Keratinocyte (primary cell): ENCODE data around the gene GIMAP6. TPM values are rescaled to one million over a fixed set of nuclear protein-coding genes. Genes with fewer than 3 reads are reported as not detected.
"Not testable (repeated sequence)": the region's sequence is repeated elsewhere in the genome, so short reads cannot be mapped to it uniquely, and the experiment has no call there.

Source experiments
- DNase-seq: peaks from one replicate; pipeline ENCODE4 v3.0.0-alpha.2; 2011; ENCODE audit warnings: low read depth, missing footprints, low spot score
- FAIRE-seq: peaks from 2 replicates; lab custom pipeline; 2011; peaks lifted over from hg19 to GRCh38; lab: Jason Lieb, UNC
- H2AFZ ChIP-seq: 2 replicates; pipeline ENCODE4 v1.6.0; 2012; ENCODE audit warnings: low read length, control low read depth, inconsistent platforms; ENCODE audit not compliant: control insufficient read depth
- H3K27ac ChIP-seq: 2 replicates; pipeline ENCODE4 v1.5.1; 2011; ENCODE audit warnings: low read length; ENCODE audit not compliant: control insufficient read depth, insufficient read depth
- H3K27me3 ChIP-seq: 3 replicates; pipeline ENCODE4 v1.6.0; 2011; ENCODE audit warnings: low read length; ENCODE audit not compliant: control insufficient read depth, insufficient read depth; ENCODE audit errors: extremely low read depth
- H3K36me3 ChIP-seq, 2 experiments: 2 replicates in 1 of 2; 3 replicates in 1 of 2; pipeline ENCODE4 v1.5.1; 2011; ENCODE audit warnings: low read length in 2 of 2, mild to moderate bottlenecking in 1 of 2; ENCODE audit not compliant: control insufficient read depth in 2 of 2, insufficient read depth in 2 of 2; ENCODE audit errors: extremely low read depth in 1 of 2
- H3K4me1 ChIP-seq: 3 replicates; pipeline ENCODE4 v1.5.1; 2011; ENCODE audit warnings: low read length; ENCODE audit not compliant: control insufficient read depth, insufficient read depth; ENCODE audit errors: extremely low read depth
- H3K4me2 ChIP-seq: 3 replicates; pipeline ENCODE4 v1.6.0; 2011; ENCODE audit warnings: low read depth, low read length; ENCODE audit not compliant: control insufficient read depth, insufficient read depth; ENCODE audit errors: extremely low read depth
- H3K4me3 ChIP-seq, 3 experiments: fragments of 200-600 bp in 1 of 3; sonication (generic) in 1 of 3; 2 replicates in 2 of 3; 3 replicates in 1 of 3; pipeline ENCODE4 v1.5.1; 2011 to 2016; ENCODE audit warnings: low read length in 3 of 3, mild to moderate bottlenecking in 3 of 3, control low read depth in 2 of 3, inconsistent platforms in 1 of 3, low read depth in 1 of 3, mixed read lengths in 1 of 3, mixed run types in 1 of 3, moderate library complexity in 1 of 3; ENCODE audit not compliant: control insufficient read depth in 2 of 3, insufficient read depth in 2 of 3; ENCODE audit errors: extremely low read depth in 1 of 3
- H3K79me2 ChIP-seq: 2 replicates; pipeline ENCODE4 v1.6.0; 2012; ENCODE audit warnings: low read length; ENCODE audit not compliant: control insufficient read depth, insufficient read depth
- H3K9ac ChIP-seq: 3 replicates; pipeline ENCODE4 v1.6.0; 2011; ENCODE audit warnings: low read length; ENCODE audit not compliant: control insufficient read depth, insufficient read depth; ENCODE audit errors: extremely low read depth
- H3K9me1 ChIP-seq: 3 replicates; pipeline ENCODE4 v1.6.0; 2011; ENCODE audit warnings: low read length; ENCODE audit not compliant: control insufficient read depth, insufficient read depth; ENCODE audit errors: extremely low read depth
- H3K9me3 ChIP-seq: 2 replicates; pipeline ENCODE4 v1.5.1; 2012; ENCODE audit warnings: low read depth, low read length; ENCODE audit not compliant: control insufficient read depth
- H4K20me1 ChIP-seq: 3 replicates; pipeline ENCODE4 v1.6.0; 2011; ENCODE audit warnings: low read length; ENCODE audit not compliant: control insufficient read depth, insufficient read depth; ENCODE audit errors: extremely low read depth
- EZH2 ChIP-seq: IDR thresholded peaks from one replicate; pipeline ENCODE4 v1.6.1; 2012; ENCODE audit warnings: inconsistent platforms, mild to moderate bottlenecking, low read length, moderate library complexity
- dilution Hi-C: fragments of 300-500 bp; cut with MboI; formaldehyde crosslinking; loops from one replicate; pipeline ENCODE4 v1.7.0; 2020; ENCODE audit warnings: low sequenced_read_pairs; ENCODE audit not compliant: extremely low pct_ligation_motif_present
- polyA plus RNA-seq, 5 experiments: library from polyadenylated mRNA; depleted of rRNA in 3 of 5; stranded (reverse) in 3 of 5; stranded (forward) in 1 of 5; unstranded in 1 of 5; fragments of >200 nt; gene quantifications; 1 replicate in 1 of 5; 2 replicates in 3 of 5; 3 replicates in 1 of 5; pipeline versions ENCODE4 v1.2.1 to v1.2.3, GENCODE V29; 2011 to 2012; ENCODE audit warnings: missing spikeins in 2 of 5, low read depth in 1 of 5, low replicate concordance in 1 of 5
- TF ChIP-seq, protein P1 (sequence below), 3 experiments: IDR thresholded peaks in 1 of 3; conservative IDR thresholded peaks in 1 of 3; optimal IDR thresholded peaks in 1 of 3; 2 replicates in 2 of 3; 3 replicates in 1 of 3; pipeline versions ENCODE3 to v1.5.1; 2011; ENCODE audit warnings: low read length in 3 of 3, mild to moderate bottlenecking in 3 of 3, moderate library complexity in 2 of 3, control low read depth in 1 of 3, inconsistent platforms in 1 of 3; ENCODE audit not compliant: insufficient read depth in 2 of 3; ENCODE audit errors: extremely low read depth in 1 of 3

Gene GIMAP6
- polyA plus RNA-seq, 1 donor (not counting 4 experiments of a cell fraction or from before 2014, with no cell fraction given), result 0.16 TPM

DNA sequence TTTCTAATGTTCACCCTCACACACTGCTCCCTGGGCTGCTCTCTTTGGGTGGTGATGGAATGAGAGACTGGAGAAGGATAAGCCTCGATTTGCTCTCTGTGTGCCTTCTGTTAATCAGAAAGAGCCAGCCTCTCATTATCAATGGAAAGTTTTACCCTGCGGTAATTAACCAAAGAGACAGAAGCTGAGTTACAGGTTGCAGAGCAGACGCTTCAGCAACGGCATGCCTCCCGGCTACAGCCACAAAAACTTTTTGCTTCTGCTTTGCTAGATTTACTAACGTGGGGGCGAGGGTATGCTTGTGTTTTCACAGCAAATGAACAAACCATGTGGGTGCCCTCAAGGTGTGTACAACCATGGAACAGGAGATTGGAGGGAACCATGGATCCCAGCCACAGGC is 47.0 kb downstream of the GIMAP6 start:
- no peaks in the 10 kb centered on the region for H3K27me3 ChIP-seq
- no peak overlapping the region for H2AFZ ChIP-seq
- TF ChIP-seq EZH2, result no peak
- TF ChIP-seq, protein P1, sequence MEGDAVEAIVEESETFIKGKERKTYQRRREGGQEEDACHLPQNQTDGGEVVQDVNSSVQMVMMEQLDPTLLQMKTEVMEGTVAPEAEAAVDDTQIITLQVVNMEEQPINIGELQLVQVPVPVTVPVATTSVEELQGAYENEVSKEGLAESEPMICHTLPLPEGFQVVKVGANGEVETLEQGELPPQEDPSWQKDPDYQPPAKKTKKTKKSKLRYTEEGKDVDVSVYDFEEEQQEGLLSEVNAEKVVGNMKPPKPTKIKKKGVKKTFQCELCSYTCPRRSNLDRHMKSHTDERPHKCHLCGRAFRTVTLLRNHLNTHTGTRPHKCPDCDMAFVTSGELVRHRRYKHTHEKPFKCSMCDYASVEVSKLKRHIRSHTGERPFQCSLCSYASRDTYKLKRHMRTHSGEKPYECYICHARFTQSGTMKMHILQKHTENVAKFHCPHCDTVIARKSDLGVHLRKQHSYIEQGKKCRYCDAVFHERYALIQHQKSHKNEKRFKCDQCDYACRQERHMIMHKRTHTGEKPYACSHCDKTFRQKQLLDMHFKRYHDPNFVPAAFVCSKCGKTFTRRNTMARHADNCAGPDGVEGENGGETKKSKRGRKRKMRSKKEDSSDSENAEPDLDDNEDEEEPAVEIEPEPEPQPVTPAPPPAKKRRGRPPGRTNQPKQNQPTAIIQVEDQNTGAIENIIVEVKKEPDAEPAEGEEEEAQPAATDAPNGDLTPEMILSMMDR (optimal IDR thresholded peaks at IDR 0.05 in 1 of 3, IDR thresholded peaks at IDR 0.05 in 1 of 3, conservative IDR thresholded peaks at IDR 0.05 in 1 of 3; ENCODE audit: extremely low read depth in 1 of 3, insufficient read depth in 2 of 3, low read length in 3 of 3), result no peak
- H3K36me3 ChIP-seq, result no peaks in the 10 kb centered on the region
- H3K79me2 ChIP-seq, result no peaks in the 10 kb centered on the region
- no peak overlapping the region for H3K4me3 ChIP-seq
- DNase-seq (no peak), FAIRE-seq (no peak)
- H3K4me1 ChIP-seq, result no peaks in the 10 kb centered on the region
- dilution Hi-C loops, result no loop called here
- no peak overlapping the region for H3K27ac ChIP-seq
- no peaks in the 10 kb centered on the region for H4K20me1 ChIP-seq
- H3K9me3 ChIP-seq, result no peaks in the 10 kb centered on the region
- no peak overlapping the region for H3K9ac ChIP-seq
- no peaks in the 10 kb centered on the region for H3K9me1 ChIP-seq
- no peak overlapping the region for H3K4me2 ChIP-seq

DNA sequence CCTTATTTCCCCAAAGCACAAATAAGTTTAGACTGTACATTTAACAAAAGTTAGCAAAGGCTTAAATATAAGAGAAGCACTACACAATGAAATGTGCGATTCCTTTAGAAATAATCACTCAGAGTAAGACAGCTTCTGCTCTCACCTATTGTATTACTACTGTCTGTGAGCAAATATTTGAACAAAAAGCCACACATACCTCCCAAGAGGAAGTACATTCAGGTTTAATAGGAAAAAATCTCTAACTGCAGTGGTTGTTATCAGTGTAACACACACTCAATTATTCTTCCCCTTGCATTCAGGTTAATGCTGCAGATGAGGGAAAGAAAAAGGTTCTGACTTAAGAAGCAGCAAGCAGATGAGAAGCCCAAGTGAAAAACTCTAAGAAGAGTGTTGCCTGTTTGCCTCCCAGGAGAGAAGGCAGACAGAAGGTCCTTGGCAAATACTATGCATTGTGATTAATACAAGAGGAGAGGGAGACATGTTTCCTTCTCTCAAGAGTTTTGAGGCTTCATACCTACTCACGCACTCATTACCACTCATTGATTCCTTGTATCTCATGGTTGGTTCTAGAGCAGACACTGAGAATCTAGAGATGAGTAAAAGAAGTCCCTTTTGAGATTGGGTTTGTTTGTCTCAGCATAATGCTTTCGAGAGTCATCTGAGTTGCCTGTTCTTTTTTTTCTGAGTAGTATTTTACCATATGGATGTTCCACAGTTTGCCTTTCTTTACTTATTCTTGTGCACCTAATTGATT is 51.4 kb downstream of the GIMAP6 start:
- H3K9ac ChIP-seq, result no peak overlapping the region
- no peaks in the 10 kb centered on the region for H4K20me1 ChIP-seq
- no peak overlapping the region for H3K27ac ChIP-seq
- no peak overlapping the region for H3K4me3 ChIP-seq
- FAIRE-seq (no peak), DNase-seq (no peak)
- dilution Hi-C loops, result no loop called here
- no peak for TF ChIP-seq EZH2
- TF ChIP-seq, protein P1 (optimal IDR thresholded peaks at IDR 0.05 in 1 of 3, IDR thresholded peaks at IDR 0.05 in 1 of 3, conservative IDR thresholded peaks at IDR 0.05 in 1 of 3; ENCODE audit: extremely low read depth in 1 of 3, insufficient read depth in 2 of 3, low read length in 3 of 3), result no peak
- no peak overlapping the region for H2AFZ ChIP-seq
- no peaks in the 10 kb centered on the region for H3K4me1 ChIP-seq
- H3K9me1 ChIP-seq, result no peaks in the 10 kb centered on the region
- H3K9me3 ChIP-seq, result no peaks in the 10 kb centered on the region
- H3K36me3 ChIP-seq, result no peaks in the 10 kb centered on the region
- no peaks in the 10 kb centered on the region for H3K79me2 ChIP-seq
- no peak overlapping the region for H3K4me2 ChIP-seq
- H3K27me3 ChIP-seq, result no peaks in the 10 kb centered on the region

DNA sequence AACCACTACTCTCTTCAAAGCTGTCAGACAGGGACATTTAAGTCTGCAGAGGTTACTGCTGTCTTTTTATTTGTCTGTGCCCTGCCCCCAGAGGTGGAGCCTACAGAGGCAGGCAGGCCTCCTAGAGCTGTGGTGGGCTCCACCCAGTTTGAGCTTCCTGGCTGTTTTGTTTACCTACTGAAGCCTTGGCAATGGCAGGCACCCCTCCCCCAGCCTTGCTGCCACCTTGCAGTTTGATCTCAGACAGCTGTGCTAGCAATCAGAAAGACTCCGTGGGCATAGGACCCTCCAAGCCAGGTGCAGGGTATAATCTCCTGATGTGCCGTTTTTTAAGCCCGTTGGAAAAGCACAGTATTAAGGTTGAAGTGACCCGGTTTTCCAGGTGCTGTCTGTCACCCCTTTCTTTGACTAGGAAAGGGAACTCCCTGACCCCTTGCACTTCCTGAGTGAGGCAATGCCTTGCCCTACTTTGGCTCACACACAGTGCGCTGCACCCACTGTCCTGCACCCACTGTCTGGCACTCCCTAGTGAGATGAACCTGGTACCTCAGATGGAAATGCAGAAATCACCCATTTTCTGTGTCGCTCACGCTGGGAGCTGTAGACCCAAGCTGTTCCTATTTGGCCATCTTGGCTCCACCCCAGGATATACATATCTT is 52.1 kb downstream of the GIMAP6 start:
- H4K20me1 ChIP-seq, H3K9me1 ChIP-seq, H3K27ac ChIP-seq, DNase-seq, H3K4me1 ChIP-seq, H3K27me3 ChIP-seq, H3K79me2 ChIP-seq, H3K36me3 ChIP-seq, dilution Hi-C loops, H2AFZ ChIP-seq, H3K9ac ChIP-seq, H3K9me3 ChIP-seq, H3K4me3 ChIP-seq, H3K4me2 ChIP-seq, FAIRE-seq: not testable (repeated sequence)
